Measurements from ENCODE around the gene CAMK2A. TPM values are rescaled to one million over a fixed set of nuclear protein-coding genes. Genes with fewer than 3 reads are reported as not detected.

Gene CAMK2A
- total RNA-seq, 6 donors from 2014 or later, result 0.29 to 2.4 (median 1.8) TPM; not detected in 1

DNA sequence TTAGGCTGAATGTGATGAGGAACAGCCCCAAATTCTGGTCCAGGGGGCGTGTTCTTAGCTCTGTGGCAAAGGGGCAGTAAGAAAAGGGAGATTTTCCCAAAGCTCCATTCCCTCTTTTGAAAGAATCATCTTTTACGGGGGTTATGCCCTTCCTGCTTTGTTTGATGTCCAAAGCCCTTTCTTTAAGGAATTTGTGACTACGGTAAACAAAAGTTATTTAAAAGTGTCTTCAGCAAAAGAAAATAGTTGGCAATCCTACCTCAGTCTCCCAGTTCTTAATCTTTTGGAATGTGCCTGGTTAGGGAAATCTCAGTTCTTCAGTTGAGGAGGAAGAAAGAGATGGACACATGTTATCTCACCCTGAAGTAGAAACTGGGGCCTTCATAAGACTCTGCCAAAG, 37.6 kb upstream of the CAMK2A start:
- TF ChIP-seq, protein P1, sequence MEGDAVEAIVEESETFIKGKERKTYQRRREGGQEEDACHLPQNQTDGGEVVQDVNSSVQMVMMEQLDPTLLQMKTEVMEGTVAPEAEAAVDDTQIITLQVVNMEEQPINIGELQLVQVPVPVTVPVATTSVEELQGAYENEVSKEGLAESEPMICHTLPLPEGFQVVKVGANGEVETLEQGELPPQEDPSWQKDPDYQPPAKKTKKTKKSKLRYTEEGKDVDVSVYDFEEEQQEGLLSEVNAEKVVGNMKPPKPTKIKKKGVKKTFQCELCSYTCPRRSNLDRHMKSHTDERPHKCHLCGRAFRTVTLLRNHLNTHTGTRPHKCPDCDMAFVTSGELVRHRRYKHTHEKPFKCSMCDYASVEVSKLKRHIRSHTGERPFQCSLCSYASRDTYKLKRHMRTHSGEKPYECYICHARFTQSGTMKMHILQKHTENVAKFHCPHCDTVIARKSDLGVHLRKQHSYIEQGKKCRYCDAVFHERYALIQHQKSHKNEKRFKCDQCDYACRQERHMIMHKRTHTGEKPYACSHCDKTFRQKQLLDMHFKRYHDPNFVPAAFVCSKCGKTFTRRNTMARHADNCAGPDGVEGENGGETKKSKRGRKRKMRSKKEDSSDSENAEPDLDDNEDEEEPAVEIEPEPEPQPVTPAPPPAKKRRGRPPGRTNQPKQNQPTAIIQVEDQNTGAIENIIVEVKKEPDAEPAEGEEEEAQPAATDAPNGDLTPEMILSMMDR (IDR thresholded peaks at IDR 0.05), result no peak
- TF ChIP-seq EP300 (IDR thresholded peaks at IDR 0.05), result no peak
- TF ChIP-seq POLR2AphosphoS5 (IDR thresholded peaks at IDR 0.05), result no peak
- no peak for TF ChIP-seq POLR2A (IDR thresholded peaks at IDR 0.05)
- Histone ChIP-seq H3K4me3 (no peak overlapping the region), H3K27ac (no peak overlapping the region), H3K27me3 (no peaks in the 10 kb centered on the region), H3K9me3 (no peaks in the 10 kb centered on the region), H3K36me3 (no peaks in the 10 kb centered on the region), H3K4me1 (no peaks in the 10 kb centered on the region)
- ATAC-seq (ENCODE audit: low FRiP score in 2 of 2) (no peak), DNase-seq (no peak)
- 67 to 78% methylated on average over 3 of the region's 3 CpGs for WGBS, 2 donors

DNA sequence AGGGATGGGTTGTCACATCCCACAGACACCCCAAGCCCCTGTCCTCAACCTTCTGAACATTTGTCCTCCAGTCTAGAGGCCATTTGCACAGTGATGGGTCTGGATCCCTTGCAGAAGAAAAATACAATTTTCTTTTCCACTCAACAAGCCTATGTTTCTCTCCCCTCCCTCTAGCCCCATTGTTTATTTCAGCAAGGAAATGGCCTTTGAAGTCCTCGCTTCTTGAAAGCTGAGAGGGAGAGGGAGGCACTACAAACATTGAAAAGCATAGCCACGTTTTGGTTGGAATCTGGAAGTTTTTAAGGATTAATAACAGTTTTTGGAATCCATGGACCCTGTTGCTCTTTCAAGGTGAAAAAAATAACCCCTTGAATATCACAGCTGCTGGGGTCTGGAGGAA, 37.1 kb upstream of the CAMK2A start:
- DNase-seq, result no peak
- Histone ChIP-seq H3K4me1 (no peaks in the 10 kb centered on the region), H3K36me3 (no peaks in the 10 kb centered on the region), H3K9me3 (no peaks in the 10 kb centered on the region), H3K27me3 (no peaks in the 10 kb centered on the region), H3K4me3 (no peak overlapping the region), H3K27ac (no peak overlapping the region)
- no peak for TF ChIP-seq POLR2AphosphoS5 (IDR thresholded peaks at IDR 0.05)
- TF ChIP-seq POLR2A (IDR thresholded peaks at IDR 0.05), result no peak
- TF ChIP-seq, protein P1 (IDR thresholded peaks at IDR 0.05), result no peak
- no peak for TF ChIP-seq EP300 (IDR thresholded peaks at IDR 0.05)
- 34 to 51% methylated on average over 2 of the region's 2 CpGs for WGBS, 2 donors
- ATAC-seq (ENCODE audit: low FRiP score in 2 of 2), result no peak

DNA sequence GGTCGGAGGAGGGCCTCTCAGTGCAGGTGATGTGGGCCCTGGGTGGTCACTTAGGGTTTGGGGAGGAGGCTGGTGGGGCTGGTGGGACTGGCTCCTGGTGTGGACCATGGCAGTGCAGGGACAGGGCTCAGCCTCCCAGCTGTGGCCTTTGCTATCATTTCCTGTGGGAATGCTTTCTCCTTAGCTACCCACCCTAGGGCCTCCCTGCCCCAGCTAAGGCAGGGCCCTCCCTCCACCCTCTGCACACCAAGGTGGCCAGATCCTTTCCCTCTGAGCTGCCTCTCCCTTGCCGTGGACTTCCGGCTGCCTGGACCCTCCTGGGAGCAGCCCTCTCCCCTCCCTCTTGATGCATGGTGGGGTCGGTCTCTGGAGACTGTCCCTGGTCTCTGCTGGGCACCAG, 35.9 kb upstream of the CAMK2A start:
- ATAC-seq (ENCODE audit: low FRiP score in 2 of 2), result no peak
- Histone ChIP-seq H3K9me3 (no peaks in the 10 kb centered on the region), H3K4me3 (no peak overlapping the region), H3K27ac (no peak overlapping the region), H3K4me1 (no peaks in the 10 kb centered on the region), H3K27me3 (no peaks in the 10 kb centered on the region), H3K36me3 (no peaks in the 10 kb centered on the region)
- WGBS, 2 donors, result 84 to 94% methylated on average over 4 of the region's 4 CpGs
- TF ChIP-seq, protein P1 (IDR thresholded peaks at IDR 0.05), result no peak
- TF ChIP-seq POLR2AphosphoS5 (IDR thresholded peaks at IDR 0.05), result no peak
- TF ChIP-seq EP300 (IDR thresholded peaks at IDR 0.05), result no peak
- no peak for TF ChIP-seq POLR2A (IDR thresholded peaks at IDR 0.05)
- DNase-seq, result no peak

DNA sequence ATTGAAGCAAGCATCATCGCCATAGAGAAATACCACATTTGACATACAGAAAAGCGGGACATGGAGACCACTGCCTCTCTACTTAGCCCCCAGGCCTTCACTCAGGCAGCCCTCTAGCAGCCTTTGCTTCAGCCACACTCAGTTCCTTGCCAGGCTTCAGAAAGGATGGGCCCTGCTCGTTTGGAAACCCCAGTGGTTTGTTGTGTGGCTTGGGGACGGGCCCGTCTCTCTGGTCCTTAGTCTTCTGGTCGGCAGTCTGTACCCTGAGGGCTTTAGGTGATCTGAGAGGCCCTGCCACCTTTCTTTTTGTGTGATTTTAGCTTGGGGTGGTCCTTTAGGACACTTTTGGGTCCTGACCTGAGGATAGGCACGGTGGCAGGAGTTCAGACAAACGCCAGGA, 34.2 kb upstream of the CAMK2A start:
- no peak for ATAC-seq (ENCODE audit: low FRiP score in 2 of 2)
- no peaks in the 10 kb centered on the region for H3K36me3 ChIP-seq
- H3K4me1 ChIP-seq, result peaks cover 0 to 7% (median 0%) of the 10 kb centered on the region in 4 donors
- WGBS, 2 donors, result 70 to 72% methylated on average over 8 of the region's 8 CpGs
- H3K9me3 ChIP-seq, result no peaks in the 10 kb centered on the region
- TF ChIP-seq EP300 (IDR thresholded peaks at IDR 0.05), result no peak
- no peak for TF ChIP-seq POLR2AphosphoS5 (IDR thresholded peaks at IDR 0.05)
- no peak for TF ChIP-seq POLR2A (IDR thresholded peaks at IDR 0.05)
- TF ChIP-seq, protein P1 (IDR thresholded peaks at IDR 0.05), result no peak
- H3K27me3 ChIP-seq, result no peaks in the 10 kb centered on the region
- H3K4me3 ChIP-seq, result no peak overlapping the region
- DNase-seq, result no peak
- no peak overlapping the region for H3K27ac ChIP-seq

DNA sequence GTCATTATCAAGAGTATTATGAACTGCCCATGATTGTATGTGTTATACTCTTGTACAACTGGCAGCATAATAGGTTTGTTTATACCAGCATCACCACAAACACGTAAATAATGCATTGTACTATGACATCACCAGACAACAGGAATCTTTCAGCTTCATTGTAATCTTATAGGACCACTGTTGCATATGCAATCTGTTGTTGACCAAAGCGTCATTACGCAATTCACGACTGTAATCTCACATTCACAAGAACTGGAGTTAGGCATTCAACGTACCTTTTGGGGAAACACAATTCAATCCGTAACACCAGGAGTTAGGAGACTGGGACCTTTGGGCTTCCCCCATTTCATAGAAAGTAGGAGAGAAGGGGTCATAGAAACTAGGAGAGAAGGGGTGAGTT, 33.5 kb upstream of the CAMK2A start:
- H3K4me3 ChIP-seq, result no peak overlapping the region
- no peak overlapping the region for H3K27ac ChIP-seq
- TF ChIP-seq, protein P1 (IDR thresholded peaks at IDR 0.05), result no peak
- no peak for TF ChIP-seq POLR2A (IDR thresholded peaks at IDR 0.05)
- TF ChIP-seq EP300 (IDR thresholded peaks at IDR 0.05), result no peak
- TF ChIP-seq POLR2AphosphoS5 (IDR thresholded peaks at IDR 0.05), result no peak
- ATAC-seq (ENCODE audit: low FRiP score in 2 of 2) (no peak), DNase-seq (no peak)
- 69 to 75% methylated on average over 6 of the region's 6 CpGs for WGBS, 2 donors
- no peaks in the 10 kb centered on the region for H3K9me3 ChIP-seq
- H3K4me1 ChIP-seq, result peaks cover 0 to 7% (median 0%) of the 10 kb centered on the region in 4 donors
- H3K36me3 ChIP-seq, result no peaks in the 10 kb centered on the region
- H3K27me3 ChIP-seq, result no peaks in the 10 kb centered on the region

All from upper lobe of left lung (tissue), 6 donors.